Middle frontal gyrus (tissue), 1 donor: ENCODE results near the gene APOBEC3F.
"Not testable (repeated sequence)": the region's sequence is repeated elsewhere in the genome, so short reads cannot be mapped to it uniquely, and the experiment has no call there.

Source experiments
- DNase-seq: peaks from one replicate; pipeline ENCODE4 v3.0.0-alpha.2; 2015; ENCODE audit warnings: low spot score; ENCODE audit errors: extremely low spot score

Gene APOBEC3F

GRCh38 chr22:39026509-39027150 lies 14.0 kb upstream of the APOBEC3F start:
- DNase-seq: no peak

GRCh38 chr22:39027717-39028116 lies 12.9 kb upstream of the APOBEC3F start:
- no peak for DNase-seq

DNA sequence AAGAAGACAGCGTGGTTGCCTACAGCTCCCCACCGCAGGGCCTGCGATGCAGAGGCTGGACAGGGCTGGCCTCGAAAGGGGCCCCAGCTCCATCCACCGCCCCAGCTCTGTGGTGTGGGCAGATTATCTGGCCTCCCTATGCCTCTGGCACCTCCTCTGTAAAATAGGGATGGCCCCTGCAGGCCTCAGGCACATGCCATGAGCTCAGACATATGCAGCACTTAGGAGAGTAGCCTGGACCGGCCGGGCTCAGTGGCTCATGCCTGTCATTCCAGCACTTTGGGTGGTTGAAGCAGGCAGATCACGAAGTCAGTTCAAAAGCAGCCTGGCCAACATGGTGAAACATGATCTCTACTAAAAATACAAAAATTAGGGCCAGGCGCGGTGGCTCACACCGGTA lies 12.4 kb upstream of the APOBEC3F start:
- no peak for DNase-seq

DNA sequence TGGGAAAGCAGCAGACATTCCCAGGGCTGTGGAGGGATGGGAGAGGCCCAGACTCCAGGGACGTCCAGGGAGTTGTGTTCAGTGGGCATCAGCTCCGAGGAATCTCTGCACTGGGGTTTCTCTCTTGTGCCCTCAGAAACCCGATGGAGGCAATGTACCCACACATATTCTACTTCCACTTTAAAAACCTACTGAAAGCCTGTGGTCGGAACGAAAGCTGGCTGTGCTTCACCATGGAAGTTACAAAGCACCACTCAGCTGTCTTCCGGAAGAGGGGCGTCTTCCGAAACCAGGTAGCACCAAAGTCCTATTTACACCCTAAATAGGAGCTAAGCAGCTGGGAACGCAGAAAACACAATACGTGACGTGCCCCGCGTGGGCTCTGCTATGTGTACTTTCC lies 11.4 kb upstream of the APOBEC3F start:
- no peak for DNase-seq

GRCh38 chr22:39030705-39031104 lies 10.0 kb upstream of the APOBEC3F start:
- no peak for DNase-seq

GRCh38 chr22:39031434-39032295 lies 9.0 kb upstream of the APOBEC3F start:
- not testable (repeated sequence) for DNase-seq

- DNase-seq: not testable (repeated sequence)
These were observed 3.6 kb upstream of the APOBEC3F start for GRCh38 chr22:39037071-39037470.

GRCh38 chr22:39039306-39040126 lies 1.1 kb upstream of the APOBEC3F start:
- DNase-seq: no peak

- not testable (repeated sequence) for DNase-seq
These were observed 518 bp upstream of the APOBEC3F start for GRCh38 chr22:39040155-39040537.

DNA sequence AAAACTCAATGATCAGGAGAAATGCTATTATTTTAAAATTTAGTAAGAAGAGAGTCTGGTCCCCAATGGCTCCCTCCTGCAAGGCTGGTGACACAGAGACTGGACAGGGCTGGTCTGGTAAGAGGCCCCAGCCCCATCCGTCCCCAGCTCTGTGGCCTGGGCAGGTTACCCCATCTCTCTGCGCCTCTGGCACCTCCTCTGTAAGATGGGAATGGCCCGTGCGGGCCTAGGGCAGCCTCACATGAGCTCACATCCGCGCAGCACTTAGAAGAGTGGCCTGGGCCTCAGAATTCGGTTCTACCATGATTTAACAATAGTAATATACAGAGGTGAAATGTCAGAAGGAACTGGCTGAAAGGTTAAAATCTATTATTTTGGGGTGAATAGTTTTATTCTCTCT lies 1.2 kb downstream of the APOBEC3F start:
- DNase-seq: no peak

- DNase-seq: not testable (repeated sequence)
These were observed 2.4 kb downstream of the APOBEC3F start for GRCh38 chr22:39043063-39043462.

- DNase-seq: not testable (repeated sequence)
These were observed 4.5 kb downstream of the APOBEC3F start for GRCh38 chr22:39045136-39045535.

DNA sequence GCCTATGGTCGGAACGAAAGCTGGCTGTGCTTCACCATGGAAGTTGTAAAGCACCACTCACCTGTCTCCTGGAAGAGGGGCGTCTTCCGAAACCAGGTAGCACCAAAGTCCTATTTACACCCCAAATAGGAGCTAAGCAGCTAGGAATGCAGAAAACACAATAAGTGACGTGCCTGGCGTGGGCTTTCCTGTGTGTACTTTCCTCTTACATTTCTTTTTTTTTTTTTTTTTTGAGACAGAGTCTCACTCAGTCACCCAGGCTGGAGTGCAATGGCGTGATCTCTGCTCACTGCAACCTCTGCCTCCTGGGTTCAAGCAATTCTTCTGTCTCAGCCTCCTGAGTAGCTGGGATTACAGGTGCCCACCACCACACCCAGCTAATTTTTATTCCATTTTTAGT lies 8.8 kb downstream of the APOBEC3F start:
- not testable (repeated sequence) for DNase-seq

DNA sequence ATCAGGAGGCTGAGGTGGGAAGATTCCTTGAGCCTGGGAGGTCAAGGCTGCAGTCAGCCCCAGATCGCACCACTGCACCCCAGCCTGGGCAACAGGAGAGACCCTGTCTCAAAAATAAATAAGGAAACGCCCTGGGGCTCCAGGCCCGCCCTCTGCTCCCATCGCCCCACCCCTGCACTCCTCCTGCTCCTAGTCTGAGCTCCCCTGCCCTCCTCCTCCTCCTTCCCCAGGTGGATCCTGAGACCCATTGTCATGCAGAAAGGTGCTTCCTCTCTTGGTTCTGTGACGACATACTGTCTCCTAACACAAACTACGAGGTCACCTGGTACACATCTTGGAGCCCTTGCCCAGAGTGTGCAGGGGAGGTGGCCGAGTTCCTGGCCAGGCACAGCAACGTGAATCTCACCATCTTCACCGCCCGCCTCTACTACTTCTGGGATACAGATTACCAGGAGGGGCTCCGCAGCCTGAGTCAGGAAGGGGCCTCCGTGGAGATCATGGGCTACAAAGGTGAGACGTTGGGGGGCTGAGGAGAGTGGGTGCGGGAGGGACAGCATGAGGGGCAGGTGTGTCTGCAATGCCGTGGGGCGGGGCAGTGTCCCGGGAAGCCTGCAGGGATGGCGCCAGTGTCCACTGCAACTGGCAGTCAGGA lies 11.3 kb downstream of the APOBEC3F start:
- not testable (repeated sequence) for DNase-seq

DNA sequence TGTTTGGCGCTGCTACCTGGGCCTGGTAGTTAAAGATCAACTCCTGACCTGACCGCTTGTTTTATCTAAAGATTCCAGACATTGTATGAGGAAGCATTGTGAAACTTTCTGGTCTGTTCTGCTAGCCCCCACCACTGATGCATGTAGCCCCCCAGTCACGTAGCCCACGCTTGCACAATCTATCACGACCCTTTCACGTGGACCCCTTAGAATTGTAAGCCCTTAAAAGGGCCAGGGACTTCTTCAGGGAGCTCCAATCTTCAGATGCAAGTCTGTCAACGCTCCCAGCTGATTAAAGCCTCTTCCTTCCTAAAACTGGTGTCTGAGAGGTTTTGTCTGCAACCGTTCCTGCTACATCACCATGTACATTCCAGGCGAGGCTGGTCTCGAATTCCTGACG lies 15.0 kb downstream of the APOBEC3F start:
- DNase-seq: no peak

DNA sequence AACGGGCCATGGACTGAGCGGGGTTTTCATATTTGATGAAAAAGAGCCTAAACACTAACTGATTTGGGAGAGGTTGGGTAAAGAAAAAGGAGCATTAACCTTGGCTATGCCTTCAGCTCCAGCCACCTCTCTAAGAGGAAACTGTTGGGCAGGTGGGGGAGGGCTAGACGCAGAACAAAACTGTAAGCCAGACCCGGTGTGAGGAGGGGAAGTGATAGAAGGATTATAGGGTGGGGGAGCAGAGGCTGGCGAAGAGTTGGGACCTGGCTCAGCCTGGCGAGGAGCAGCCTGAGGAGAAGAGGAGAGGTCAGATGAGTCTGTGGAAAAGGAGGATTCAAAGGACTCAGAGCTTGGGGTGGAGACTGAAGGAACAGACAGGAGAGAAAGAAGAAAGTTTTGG lies 20.6 kb downstream of the APOBEC3F start:
- DNase-seq: not testable (repeated sequence)

DNA sequence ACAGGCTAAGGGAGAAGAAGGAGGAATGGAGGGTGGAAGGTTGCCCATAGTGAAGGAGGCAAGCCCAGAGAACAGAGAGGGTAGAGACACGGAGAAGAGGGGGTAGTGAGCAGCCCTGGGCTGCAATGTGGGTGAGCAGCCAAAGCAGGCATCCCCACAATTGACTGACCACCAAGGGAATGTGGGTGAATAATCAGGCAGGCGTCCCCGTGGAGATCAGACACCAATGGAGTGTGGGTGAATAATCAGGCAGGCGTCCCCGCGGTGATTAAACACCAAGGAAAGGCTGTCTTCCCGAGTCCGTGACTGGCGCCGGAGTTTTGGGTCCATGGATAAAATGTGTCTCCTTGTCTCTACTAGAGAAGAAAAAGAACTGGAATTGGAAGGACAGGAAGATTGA lies 21.3 kb downstream of the APOBEC3F start:
- not testable (repeated sequence) for DNase-seq

GRCh38 chr22:39063904-39064303 lies 23.2 kb downstream of the APOBEC3F start:
- not testable (repeated sequence) for DNase-seq

GRCh38 chr22:39066442-39067276 lies 26.0 kb downstream of the APOBEC3F start:
- not testable (repeated sequence) for DNase-seq

GRCh38 chr22:39068033-39068785 lies 27.5 kb downstream of the APOBEC3F start:
- no peak for DNase-seq
